NCI-H345 treated with DMSO at 0.1 percent for 48 hours (cell line): ENCODE results near the gene CHMP4A.

Source experiments
- DNase-seq: peaks from one replicate; lab custom pipeline; 2025; ENCODE audit not compliant: unreplicated experiment; lab: John Stamatoyannopoulos, UW

Gene CHMP4A

GRCh38 chr14:24160499-24160849 lies 52.8 kb downstream of the CHMP4A start:
- DNase-seq, result no peak

- DNase-seq, result no peak
These were observed 53.4 kb downstream of the CHMP4A start for GRCh38 chr14:24159777-24160498.
